ENCODE measurements around the gene TDRD1. TPM values are rescaled to one million over a fixed set of nuclear protein-coding genes. Genes with fewer than 3 reads are reported as not detected.

TDRD1 gene
- total and polyA plus RNA-seq, 2 donors (not counting 1 experiment from before 2014, with no cell fraction given) = 0.10 to 0.22 TPM

DNA sequence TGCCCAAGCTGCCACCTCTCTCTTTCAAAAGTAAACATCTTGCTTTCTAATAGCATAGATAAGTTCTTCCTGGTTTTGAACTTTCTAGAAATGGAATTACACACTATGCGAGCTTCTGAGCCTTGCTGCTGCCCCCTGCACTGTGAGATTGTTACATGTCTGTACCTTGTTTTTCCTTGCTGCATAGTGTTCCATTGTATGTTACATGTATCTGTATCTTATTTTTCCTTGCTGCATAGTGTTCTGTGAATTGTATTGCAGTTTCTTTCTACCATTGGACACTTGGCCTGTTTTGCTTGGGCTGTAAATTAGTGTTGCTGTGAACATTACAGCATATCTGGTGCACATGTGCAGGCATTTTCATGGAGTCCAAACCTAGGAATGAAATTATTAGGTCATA, 35.9 kb downstream of the TDRD1 start:
- H3K36me3 ChIP-seq (replicated peaks in 1 of 2; ENCODE audit: control extremely low read depth in 1 of 2, control insufficient read depth in 1 of 2, extremely low read depth in 1 of 2, insufficient read depth in 2 of 2, low read length in 1 of 2) = no peaks in the 10 kb centered on the region
- Mint-ChIP-seq H3K27ac (no peak overlapping the region), H3K9me3 (ENCODE audit: insufficient read depth) (peaks cover 2% of the 10 kb centered on the region), H3K4me1 (no peaks in the 10 kb centered on the region), H3K27me3 (peaks cover 7% of the 10 kb centered on the region), H3K4me3 (no peak overlapping the region)
- WGBS (ENCODE audit: insufficient coverage) = no CpG with 5 or more reads among the region's 1 CpG
- ChIA-PET POLR2A (no interaction called here), CTCF (no interaction called here)
- ATAC-seq (ENCODE audit: low read depth) (no peak), DNase-seq (no peak)
- H3K4me3 ChIP-seq (ENCODE audit: control extremely low read depth in 1 of 5, extremely low read depth in 1 of 5, insufficient read depth in 1 of 5, low read depth in 2 of 5, low read length in 4 of 5) = no peak overlapping the region
- no peak for TF ChIP-seq EZH2 (IDR thresholded peaks at IDR 0.05; ENCODE audit: borderline replicate concordance, insufficient read depth, low read depth, low read length, poor library complexity, severe bottlenecking)
- TF ChIP-seq, protein P1, sequence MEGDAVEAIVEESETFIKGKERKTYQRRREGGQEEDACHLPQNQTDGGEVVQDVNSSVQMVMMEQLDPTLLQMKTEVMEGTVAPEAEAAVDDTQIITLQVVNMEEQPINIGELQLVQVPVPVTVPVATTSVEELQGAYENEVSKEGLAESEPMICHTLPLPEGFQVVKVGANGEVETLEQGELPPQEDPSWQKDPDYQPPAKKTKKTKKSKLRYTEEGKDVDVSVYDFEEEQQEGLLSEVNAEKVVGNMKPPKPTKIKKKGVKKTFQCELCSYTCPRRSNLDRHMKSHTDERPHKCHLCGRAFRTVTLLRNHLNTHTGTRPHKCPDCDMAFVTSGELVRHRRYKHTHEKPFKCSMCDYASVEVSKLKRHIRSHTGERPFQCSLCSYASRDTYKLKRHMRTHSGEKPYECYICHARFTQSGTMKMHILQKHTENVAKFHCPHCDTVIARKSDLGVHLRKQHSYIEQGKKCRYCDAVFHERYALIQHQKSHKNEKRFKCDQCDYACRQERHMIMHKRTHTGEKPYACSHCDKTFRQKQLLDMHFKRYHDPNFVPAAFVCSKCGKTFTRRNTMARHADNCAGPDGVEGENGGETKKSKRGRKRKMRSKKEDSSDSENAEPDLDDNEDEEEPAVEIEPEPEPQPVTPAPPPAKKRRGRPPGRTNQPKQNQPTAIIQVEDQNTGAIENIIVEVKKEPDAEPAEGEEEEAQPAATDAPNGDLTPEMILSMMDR (IDR thresholded peaks at IDR 0.05) = no peak
- H3K4me2 ChIP-seq (replicated peaks; ENCODE audit: low read depth, low read length, poor library complexity, severe bottlenecking) = no peak overlapping the region
- intact Hi-C loops (cut with micrococcal nuclease) = no loop called here
- no peaks in the 10 kb centered on the region for H3K79me2 ChIP-seq (ENCODE audit: control insufficient read depth, insufficient read depth, low read length)
- H2AFZ ChIP-seq (ENCODE audit: insufficient read depth, low read depth, low read length, poor library complexity, severe bottlenecking) = no peak overlapping the region
- H3K9me3 ChIP-seq (ENCODE audit: control extremely low read depth in 1 of 3, control insufficient read depth in 2 of 3, insufficient read depth in 1 of 3, low read length in 2 of 3) = no peaks in the 10 kb centered on the region
- H4K20me1 ChIP-seq (ENCODE audit: control insufficient read depth, insufficient read depth, low read length, poor library complexity, severe bottlenecking) = no peaks in the 10 kb centered on the region
- no peak overlapping the region for H3K27ac ChIP-seq (ENCODE audit: low read length in 2 of 2)
- no peak overlapping the region for H3K9ac ChIP-seq (ENCODE audit: low read length)
- no peaks in the 10 kb centered on the region for H3K27me3 ChIP-seq (replicated peaks in 1 of 4; ENCODE audit: control extremely low read depth in 1 of 4, control insufficient read depth in 3 of 4, insufficient read depth in 4 of 4, low read length in 3 of 4)
- no peaks in the 10 kb centered on the region for H3K4me1 ChIP-seq (ENCODE audit: control insufficient read depth in 2 of 2, insufficient read depth in 2 of 2, low read length in 2 of 2)

DNA sequence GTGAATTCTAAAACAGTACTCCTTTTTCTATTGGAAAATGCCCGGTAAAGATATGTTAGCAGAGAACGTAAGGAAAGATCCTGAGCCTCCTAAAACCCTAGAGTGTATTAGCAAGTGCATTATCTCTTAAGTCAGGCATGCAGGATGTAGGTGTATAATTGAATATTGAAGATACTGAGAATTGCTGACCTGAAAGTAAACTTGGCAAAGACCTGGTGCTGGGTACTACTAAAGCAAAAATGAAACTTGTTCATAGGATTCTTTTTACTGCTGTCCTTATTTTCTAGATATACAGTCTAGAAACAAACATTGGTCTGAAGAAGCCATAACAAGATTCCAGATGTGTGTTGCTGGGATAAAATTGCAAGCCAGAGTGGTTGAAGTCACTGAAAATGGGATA, 41.1 kb downstream of the TDRD1 start:
- Histone ChIP-seq H3K4me3 (ENCODE audit: control extremely low read depth in 1 of 5, extremely low read depth in 1 of 5, insufficient read depth in 1 of 5, low read depth in 2 of 5, low read length in 4 of 5) (no peak overlapping the region), H3K36me3 (replicated peaks in 1 of 2; ENCODE audit: control extremely low read depth in 1 of 2, control insufficient read depth in 1 of 2, extremely low read depth in 1 of 2, insufficient read depth in 2 of 2, low read length in 1 of 2) (no peaks in the 10 kb centered on the region), H2AFZ (ENCODE audit: insufficient read depth, low read depth, low read length, poor library complexity, severe bottlenecking) (no peak overlapping the region), H4K20me1 (ENCODE audit: control insufficient read depth, insufficient read depth, low read length, poor library complexity, severe bottlenecking) (no peaks in the 10 kb centered on the region), H3K27ac (ENCODE audit: low read length in 2 of 2) (no peak overlapping the region), H3K4me2 (replicated peaks; ENCODE audit: low read depth, low read length, poor library complexity, severe bottlenecking) (no peak overlapping the region), H3K9me3 (ENCODE audit: control extremely low read depth in 1 of 3, control insufficient read depth in 2 of 3, insufficient read depth in 1 of 3, low read length in 2 of 3) (no peaks in the 10 kb centered on the region), H3K9ac (ENCODE audit: low read length) (no peak overlapping the region), H3K27me3 (replicated peaks in 1 of 4; ENCODE audit: control extremely low read depth in 1 of 4, control insufficient read depth in 3 of 4, insufficient read depth in 4 of 4, low read length in 3 of 4) (no peaks in the 10 kb centered on the region), H3K4me1 (ENCODE audit: control insufficient read depth in 2 of 2, insufficient read depth in 2 of 2, low read length in 2 of 2) (no peaks in the 10 kb centered on the region), H3K79me2 (ENCODE audit: control insufficient read depth, insufficient read depth, low read length) (no peaks in the 10 kb centered on the region)
- H3K4me1 Mint-ChIP-seq = no peaks in the 10 kb centered on the region
- H3K27ac Mint-ChIP-seq = no peak overlapping the region
- peaks cover 20% of the 10 kb centered on the region for H3K27me3 Mint-ChIP-seq
- ATAC-seq (ENCODE audit: low read depth) = no peak
- no peaks in the 10 kb centered on the region for H3K9me3 Mint-ChIP-seq (ENCODE audit: insufficient read depth)
- ChIA-PET POLR2A (no interaction called here), CTCF (no interaction called here)
- DNase-seq = no peak
- no peak overlapping the region for H3K4me3 Mint-ChIP-seq
- TF ChIP-seq EZH2 (IDR thresholded peaks at IDR 0.05; ENCODE audit: borderline replicate concordance, insufficient read depth, low read depth, low read length, poor library complexity, severe bottlenecking) = no peak
- TF ChIP-seq, protein P1 (IDR thresholded peaks at IDR 0.05) = no peak
- no CpG with 5 or more reads among the region's 2 CpGs for WGBS (ENCODE audit: insufficient coverage)
- intact Hi-C loops (cut with micrococcal nuclease) = no loop called here

Data from B cell (primary cell).